ENCODE data around the gene TPRN. TPM values are rescaled to one million over a fixed set of nuclear protein-coding genes. Genes with fewer than 3 reads are reported as not detected.

The TPRN gene
- total RNA-seq, 2 experiments from 2014 or later, result 5.7 to 6.6 TPM

GRCh38 chr9:137188086-137188489, 12.5 kb downstream of the TPRN start:
- ATAC-seq, result peak; percentile 12
- H3K27ac Mint-ChIP-seq, result peak overlapping the region; percentile 91
- H3K36me3 Mint-ChIP-seq (ENCODE audit: low read depth), result peaks cover 6% of the 10 kb centered on the region
- H3K27me3 Mint-ChIP-seq, result no peaks in the 10 kb centered on the region
- DNase-seq, result no peak
- TF ChIP-seq CTCF (IDR thresholded peaks at IDR 0.05), result no peak
- H3K4me1 Mint-ChIP-seq (ENCODE audit: low read depth), result peaks cover 32% of the 10 kb centered on the region
- intact Hi-C loops (cut with micrococcal nuclease), result no loop called here
- ChIA-PET CTCF (interaction anchor here (1.3 to 2.2 kb wide), 8 partner anchors 11 to 56 kb away, joined by 3 to 11 read pairs (median 6); partner anchors contain the start of gene RNF224), POLR2A (interaction anchor here (0.6 to 4.0 kb wide), 12 partner anchors 11 to 312 kb away, joined by 3 to 28 read pairs (median 4); partner anchors contain the start of gene TMEM203)
- H3K4me3 Mint-ChIP-seq, result peak overlapping the region; percentile 91
- H3K9me3 Mint-ChIP-seq, result no peaks in the 10 kb centered on the region

GRCh38 chr9:137187386-137187785, 13.2 kb downstream of the TPRN start:
- peak overlapping the region; percentile 91 for H3K27ac Mint-ChIP-seq
- intact Hi-C loops (cut with micrococcal nuclease), result no loop called here
- no peaks in the 10 kb centered on the region for H3K9me3 Mint-ChIP-seq
- no peak for TF ChIP-seq CTCF (IDR thresholded peaks at IDR 0.05)
- DNase-seq, result no peak
- H3K36me3 Mint-ChIP-seq (ENCODE audit: low read depth), result peaks cover 6% of the 10 kb centered on the region
- peak overlapping the region; percentile 91 for H3K4me3 Mint-ChIP-seq
- H3K27me3 Mint-ChIP-seq, result no peaks in the 10 kb centered on the region
- ChIA-PET CTCF (interaction anchor here (1.3 to 2.2 kb wide), 3 partner anchors 17 to 49 kb away, joined by 3 to 11 read pairs (median 6); no protein-coding TSS in a partner anchor), POLR2A (interaction anchor here (0.8 to 4.0 kb wide), 9 partner anchors 9 to 117 kb away, joined by 3 to 28 read pairs (median 3); partner anchors contain the start of gene TMEM203)
- ATAC-seq, result no peak
- H3K4me1 Mint-ChIP-seq (ENCODE audit: low read depth), result peaks cover 32% of the 10 kb centered on the region

GRCh38 chr9:137186385-137186784, 14.2 kb downstream of the TPRN start:
- Mint-ChIP-seq H3K4me3 (peak overlapping the region; percentile 91), H3K9me3 (no peaks in the 10 kb centered on the region), H3K27ac (no peak overlapping the region), H3K4me1 (ENCODE audit: low read depth) (peaks cover 32% of the 10 kb centered on the region), H3K36me3 (ENCODE audit: low read depth) (peaks cover 10% of the 10 kb centered on the region), H3K27me3 (no peaks in the 10 kb centered on the region)
- ChIA-PET CTCF (interaction anchor here (1.1 to 1.6 kb wide), 2 partner anchors 10 to 50 kb away, joined by 4 to 6 read pairs; no protein-coding TSS in a partner anchor), POLR2A (interaction anchor here (1.6 to 4.0 kb wide), 3 partner anchors 8 to 57 kb away, joined by 3 to 28 read pairs (median 16); no protein-coding TSS in a partner anchor)
- no peak for TF ChIP-seq CTCF (IDR thresholded peaks at IDR 0.05)
- no peak for ATAC-seq
- intact Hi-C loops (cut with micrococcal nuclease), result no loop called here
- DNase-seq, result no peak

- ChIA-PET POLR2A (interaction anchor here (1.6 kb wide), 1 partner anchor 8 kb away, joined by 3 read pairs; no protein-coding TSS in a partner anchor), CTCF (interaction anchor here (1.1 kb wide), 1 partner anchor 9 kb away, joined by 4 read pairs; no protein-coding TSS in a partner anchor)
- Mint-ChIP-seq H3K27ac (no peak overlapping the region), H3K27me3 (no peaks in the 10 kb centered on the region), H3K9me3 (no peaks in the 10 kb centered on the region), H3K4me1 (ENCODE audit: low read depth) (peaks cover 32% of the 10 kb centered on the region), H3K36me3 (ENCODE audit: low read depth) (peaks cover 10% of the 10 kb centered on the region), H3K4me3 (no peak overlapping the region)
- DNase-seq (no peak), ATAC-seq (no peak)
- TF ChIP-seq CTCF (IDR thresholded peaks at IDR 0.05), result no peak
- intact Hi-C loops (cut with micrococcal nuclease), result no loop called here
Observed at GRCh38 chr9:137185921-137186320, 14.6 kb downstream of the TPRN start.

- Mint-ChIP-seq H3K9me3 (no peaks in the 10 kb centered on the region), H3K4me3 (no peak overlapping the region), H3K27ac (no peak overlapping the region), H3K4me1 (ENCODE audit: low read depth) (peaks cover 26% of the 10 kb centered on the region), H3K36me3 (ENCODE audit: low read depth) (peaks cover 8% of the 10 kb centered on the region), H3K27me3 (no peaks in the 10 kb centered on the region)
- ChIA-PET CTCF (no interaction called here), POLR2A (interaction anchor here (1.0 kb wide), 1 partner anchor 10 kb away, joined by 3 read pairs; no protein-coding TSS in a partner anchor)
- intact Hi-C loops (cut with micrococcal nuclease), result no loop called here
- TF ChIP-seq CTCF (IDR thresholded peaks at IDR 0.05), result no peak
- DNase-seq (no peak), ATAC-seq (no peak)
Observed at GRCh38 chr9:137184881-137185660, 15.5 kb downstream of the TPRN start.
